Breast epithelium (tissue), 3 donors: ENCODE data around the gene SEMA3C.

Source experiments
- CTCF ChIP-seq, 3 donors: fragments of 450-650 bp; IDR thresholded peaks; one replicate each; pipeline ENCODE4 v1.5.1; 2016 to 2017; ENCODE audit warnings: antibody characterized with exemption in 3 of 3, mild to moderate bottlenecking in 3 of 3, moderate library complexity in 3 of 3
- POLR2A ChIP-seq: fragments of 450-650 bp; IDR thresholded peaks from one replicate; pipeline ENCODE4 v1.6.1; 2016; ENCODE audit warnings: antibody characterized with exemption, mild to moderate bottlenecking, moderate library complexity
- POLR2AphosphoS5 ChIP-seq, 3 donors: sonication (generic); formaldehyde crosslinking; IDR thresholded peaks; one replicate each; pipeline ENCODE4 v1.6.1; 2017; ENCODE audit warnings: antibody characterized with exemption in 3 of 3

- no peak for TF ChIP-seq CTCF (IDR thresholded peaks at IDR 0.05)
- TF ChIP-seq POLR2AphosphoS5 (IDR thresholded peaks at IDR 0.05): no peak
- no peak for TF ChIP-seq POLR2A
Observed at GRCh38 chr7:80858141-80858903, 60.5 kb downstream of the SEMA3C start.
